CD14-positive monocyte (primary cell): ENCODE results near the gene SLC1A7. TPM values are rescaled to one million over a fixed set of nuclear protein-coding genes. Genes with fewer than 3 reads are reported as not detected.

Experiments
- DNase-seq, 3 donors: peaks; one replicate each; pipeline ENCODE4 v3.0.0-alpha.2; 2011 to 2022
- H2AFZ ChIP-seq: 2 replicates; pipeline ENCODE4 v1.6.0; 2012; ENCODE audit warnings: mild to moderate bottlenecking, low read depth, low read length, inconsistent platforms; ENCODE audit not compliant: insufficient read depth, poor library complexity, severe bottlenecking
- H3K27ac ChIP-seq, 2 donors: 1 replicate in 1 of 2; 2 replicates in 1 of 2; pipeline ENCODE4 v1.5.1; 2012 to 2013; ENCODE audit warnings: low read length in 2 of 2, control low read depth in 1 of 2, inconsistent platforms in 1 of 2, low read depth in 1 of 2, mild to moderate bottlenecking in 1 of 2
- H3K27me3 ChIP-seq, 2 donors: one replicate each; pipeline versions ENCODE4 v1.6.0 to v1.6.1; 2011 to 2013; ENCODE audit warnings: low read length in 2 of 2; ENCODE audit not compliant: control insufficient read depth in 2 of 2, insufficient read depth in 2 of 2
- H3K36me3 ChIP-seq, 2 donors: replicated peaks in 1 of 2; 1 replicate in 1 of 2; 2 replicates in 1 of 2; pipeline versions ENCODE4 v1.5.1 to v1.6.1; 2012 to 2013; ENCODE audit warnings: low read length in 2 of 2, control low read depth in 1 of 2, inconsistent platforms in 1 of 2, mild to moderate bottlenecking in 1 of 2; ENCODE audit not compliant: insufficient read depth in 2 of 2, control insufficient read depth in 1 of 2
- H3K4me1 ChIP-seq, 2 donors: 1 replicate in 1 of 2; 2 replicates in 1 of 2; pipeline versions ENCODE4 v1.5.1 to v1.6.1; 2012 to 2013; ENCODE audit warnings: low read length in 2 of 2, control low read depth in 1 of 2, inconsistent platforms in 1 of 2, mild to moderate bottlenecking in 1 of 2, moderate library complexity in 1 of 2; ENCODE audit not compliant: insufficient read depth in 2 of 2, control insufficient read depth in 1 of 2
- H3K4me2 ChIP-seq: replicated peaks from 2 replicates; pipeline ENCODE3; 2012; ENCODE audit warnings: low read length, moderate library complexity, mild to moderate bottlenecking; ENCODE audit not compliant: poor library complexity, severe bottlenecking; ENCODE audit errors: extremely low read depth
- H3K4me3 ChIP-seq, 3 experiments: fragments of 200-600 bp in 1 of 3; sonication (generic) in 1 of 3; replicated peaks in 1 of 3; 1 replicate in 2 of 3; 2 replicates in 1 of 3; pipeline ENCODE4 v1.5.1; 2011 to 2013; ENCODE audit warnings: low read length in 3 of 3, mild to moderate bottlenecking in 3 of 3, control low read depth in 2 of 3, low read depth in 2 of 3, inconsistent platforms in 1 of 3, moderate library complexity in 1 of 3
- H3K79me2 ChIP-seq: 2 replicates; pipeline ENCODE4 v1.6.0; 2012; ENCODE audit warnings: mild to moderate bottlenecking, control low read depth, inconsistent platforms, low read length, moderate library complexity; ENCODE audit not compliant: insufficient read depth
- H3K9ac ChIP-seq: 2 replicates; pipeline ENCODE4 v1.6.0; 2017; ENCODE audit warnings: low read length, mild to moderate bottlenecking; ENCODE audit not compliant: insufficient read depth, poor library complexity, severe bottlenecking
- H3K9me3 ChIP-seq, 2 donors: replicated peaks in 1 of 2; 1 replicate in 1 of 2; 2 replicates in 1 of 2; pipeline versions ENCODE4 v1.5.1 to v1.6.1; 2012 to 2013; ENCODE audit warnings: low read length in 2 of 2, control low read depth in 1 of 2; ENCODE audit not compliant: control insufficient read depth in 1 of 2, insufficient read depth in 1 of 2
- H4K20me1 ChIP-seq: 2 replicates; pipeline ENCODE4 v1.6.0; 2012; ENCODE audit warnings: mild to moderate bottlenecking, low read length, control low read depth, moderate library complexity; ENCODE audit not compliant: insufficient read depth
- H3K27ac Mint-ChIP-seq, 7 donors: one replicate each; pipeline ENCODE4 v1.8.0; 2020; ENCODE audit warnings: mild to moderate bottlenecking in 7 of 7, mixed read lengths in 7 of 7, moderate library complexity in 6 of 7, inconsistent platforms in 2 of 7
- H3K27me3 Mint-ChIP-seq, 3 donors: one replicate each; pipeline ENCODE4 v1.8.0; 2021 to 2022; ENCODE audit warnings: low read depth in 3 of 3, mild to moderate bottlenecking in 3 of 3, mixed read lengths in 3 of 3, moderate library complexity in 3 of 3, inconsistent platforms in 1 of 3
- H3K36me3 Mint-ChIP-seq, 2 donors: one replicate each; pipeline ENCODE4 v1.8.0; 2020; ENCODE audit warnings: mixed read lengths in 2 of 2, inconsistent platforms in 1 of 2, mild to moderate bottlenecking in 1 of 2
- H3K4me1 Mint-ChIP-seq: one replicate; pipeline ENCODE4 v1.8.0; 2020; ENCODE audit warnings: mild to moderate bottlenecking, mixed read lengths
- H3K4me3 Mint-ChIP-seq, 2 donors: one replicate each; pipeline ENCODE4 v1.8.0; 2020; ENCODE audit warnings: mild to moderate bottlenecking in 2 of 2, mixed read lengths in 2 of 2, moderate library complexity in 1 of 2
- H3K9me3 Mint-ChIP-seq, 7 donors: one replicate each; pipeline ENCODE4 v1.8.0; 2020 to 2022; ENCODE audit warnings: mixed read lengths in 7 of 7, mild to moderate bottlenecking in 6 of 7, moderate library complexity in 6 of 7, inconsistent platforms in 2 of 7
- CTCF ChIP-seq: fragments of 200-600 bp; IDR thresholded peaks from one replicate; pipeline ENCODE4 v1.8.0; 2022; ENCODE audit warnings: antibody characterized with exemption, mild to moderate bottlenecking
- WGBS: methylation state at CpG from one replicate; pipeline ENCODE4 v1.1.5; 2013; ENCODE audit warnings: missing lambda C conversion rate; ENCODE audit not compliant: insufficient coverage; 5-methylcytosine and 5-hydroxymethylcytosine counted together
- intact Hi-C, 2 donors: fragments of 100-400 bp; cut with micrococcal nuclease; formaldehyde crosslinking; loops; one replicate each; pipeline versions ENCODE4 v1.15.0 to v1.15.1; 2023
- polyA plus RNA-seq, 3 donors: library from polyadenylated mRNA; depleted of rRNA in 1 of 3; unstranded in 2 of 3; stranded (reverse) in 1 of 3; fragments of 300-500 nt in 2 of 3; fragments of >200 nt in 1 of 3; fragmentation: Illumina TruSeq in 2 of 3; gene quantifications; 1 replicate in 2 of 3; 2 replicates in 1 of 3; pipeline ENCODE4 v1.2.3, GENCODE V29; 2012 to 2021

The SLC1A7 gene
- polyA plus RNA-seq, 3 donors = not detected

- Mint-ChIP-seq H3K27ac (no peak overlapping the region), H3K4me1 (peaks cover 2% of the 10 kb centered on the region), H3K9me3 (peaks cover 0 to 8% (median 2%) of the 10 kb centered on the region in 7 donors), H3K27me3 (peaks cover 0 to 3% (median 2%) of the 10 kb centered on the region in 3 donors), H3K4me3 (no peak overlapping the region), H3K36me3 (no peaks in the 10 kb centered on the region)
- Histone ChIP-seq H3K4me3 (no peak overlapping the region), H3K36me3 (no peaks in the 10 kb centered on the region), H4K20me1 (no peaks in the 10 kb centered on the region), H3K4me1 (no peaks in the 10 kb centered on the region), H3K9me3 (peaks cover 0 to 6% of the 10 kb centered on the region in 2 donors), H3K79me2 (no peaks in the 10 kb centered on the region), H2AFZ (no peak overlapping the region), H3K4me2 (no peak overlapping the region), H3K27me3 (no peaks in the 10 kb centered on the region), H3K27ac (no peak overlapping the region), H3K9ac (no peak overlapping the region)
- no peak for TF ChIP-seq CTCF
- intact Hi-C loops = no loop called here
- WGBS = 91% methylated on average over 4 of the region's 5 CpGs
- DNase-seq = no peak
Observed at GRCh38 chr1:53189061-53189460, 46.6 kb upstream of the SLC1A7 start.

GRCh38 chr1:53188099-53188498 lies 45.7 kb upstream of the SLC1A7 start:
- H3K27ac Mint-ChIP-seq = no peak overlapping the region
- 100% methylated on average over 1 of the region's 4 CpGs for WGBS
- intact Hi-C loops = no loop called here
- no peaks in the 10 kb centered on the region for H4K20me1 ChIP-seq
- peaks cover 0 to 3% (median 2%) of the 10 kb centered on the region in 3 donors for H3K27me3 Mint-ChIP-seq
- no peak overlapping the region for H3K27ac ChIP-seq
- no peaks in the 10 kb centered on the region for H3K36me3 ChIP-seq
- no peak overlapping the region for H3K4me3 ChIP-seq
- H2AFZ ChIP-seq = no peak overlapping the region
- H3K9me3 Mint-ChIP-seq = peaks cover 0 to 8% (median 2%) of the 10 kb centered on the region in 7 donors
- H3K27me3 ChIP-seq = no peaks in the 10 kb centered on the region
- H3K4me1 Mint-ChIP-seq = peaks cover 2% of the 10 kb centered on the region
- H3K4me2 ChIP-seq = no peak overlapping the region
- no peaks in the 10 kb centered on the region for H3K4me1 ChIP-seq
- peaks cover 0 to 6% of the 10 kb centered on the region in 2 donors for H3K9me3 ChIP-seq
- H3K36me3 Mint-ChIP-seq = no peaks in the 10 kb centered on the region
- H3K4me3 Mint-ChIP-seq = no peak overlapping the region
- H3K79me2 ChIP-seq = no peaks in the 10 kb centered on the region
- TF ChIP-seq CTCF = no peak
- no peak for DNase-seq
- no peak overlapping the region for H3K9ac ChIP-seq
